HG02884 (cell line): ENCODE measurements around the gene TOX2.

Experiments
- ATAC-seq: cut with Tn5 transposase; IDR thresholded peaks from one replicate; pipeline ENCODE4 v1.9.1; 2021; ENCODE audit warnings: mild to moderate bottlenecking, moderate library complexity; ENCODE audit not compliant: unreplicated experiment

Gene TOX2, protein sequence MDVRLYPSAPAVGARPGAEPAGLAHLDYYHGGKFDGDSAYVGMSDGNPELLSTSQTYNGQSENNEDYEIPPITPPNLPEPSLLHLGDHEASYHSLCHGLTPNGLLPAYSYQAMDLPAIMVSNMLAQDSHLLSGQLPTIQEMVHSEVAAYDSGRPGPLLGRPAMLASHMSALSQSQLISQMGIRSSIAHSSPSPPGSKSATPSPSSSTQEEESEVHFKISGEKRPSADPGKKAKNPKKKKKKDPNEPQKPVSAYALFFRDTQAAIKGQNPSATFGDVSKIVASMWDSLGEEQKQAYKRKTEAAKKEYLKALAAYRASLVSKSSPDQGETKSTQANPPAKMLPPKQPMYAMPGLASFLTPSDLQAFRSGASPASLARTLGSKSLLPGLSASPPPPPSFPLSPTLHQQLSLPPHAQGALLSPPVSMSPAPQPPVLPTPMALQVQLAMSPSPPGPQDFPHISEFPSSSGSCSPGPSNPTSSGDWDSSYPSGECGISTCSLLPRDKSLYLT

DNA sequence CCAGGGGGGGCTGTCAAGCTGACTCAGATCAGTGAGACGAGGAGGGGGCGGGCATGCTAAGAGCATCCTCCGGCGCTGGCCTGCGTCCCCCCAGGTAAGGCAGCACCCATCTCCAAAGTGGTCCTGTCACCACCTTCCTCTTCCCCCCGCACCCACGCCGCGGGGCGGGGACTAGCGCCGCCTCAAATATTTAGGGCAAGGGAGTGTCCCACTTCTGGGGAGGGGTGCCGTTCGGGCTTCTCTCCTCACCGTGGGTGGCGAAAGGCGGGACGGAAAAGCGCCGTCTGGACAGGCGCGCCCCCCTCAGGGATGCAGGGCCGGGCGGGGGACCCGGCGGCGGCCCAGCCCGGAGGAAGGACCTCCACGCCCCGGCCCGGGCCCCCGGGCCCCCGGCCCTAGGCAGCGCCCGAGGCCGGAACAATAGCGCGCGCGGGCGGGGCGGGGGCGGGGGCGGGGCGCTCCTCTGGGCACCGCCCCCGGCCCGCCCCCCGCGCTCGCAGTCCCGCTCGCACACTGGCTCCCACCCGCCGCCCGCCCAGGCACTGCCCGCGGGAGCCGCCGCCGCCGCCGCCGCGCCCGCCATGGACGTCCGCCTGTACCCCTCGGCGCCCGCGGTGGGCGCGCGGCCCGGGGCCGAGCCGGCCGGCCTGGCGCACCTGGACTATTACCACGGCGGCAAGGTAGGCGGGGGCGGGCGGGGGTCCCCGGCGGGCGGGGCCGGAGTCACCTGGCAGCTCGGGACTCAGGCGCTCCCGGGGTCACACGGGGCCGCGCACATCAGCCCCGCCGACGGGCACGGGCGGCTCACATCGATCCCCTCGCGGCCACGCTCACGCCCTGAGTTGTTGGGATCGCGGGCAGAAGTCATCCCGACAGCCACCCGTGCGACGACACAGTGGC, at the start of gene TOX2:
TSS of gene TOX2 (plus strand) at position 542 of the 900 bp plus-strand sequence. CDS start at position 582, 40 bp downstream.
- peak; percentile 33 for ATAC-seq

DNA sequence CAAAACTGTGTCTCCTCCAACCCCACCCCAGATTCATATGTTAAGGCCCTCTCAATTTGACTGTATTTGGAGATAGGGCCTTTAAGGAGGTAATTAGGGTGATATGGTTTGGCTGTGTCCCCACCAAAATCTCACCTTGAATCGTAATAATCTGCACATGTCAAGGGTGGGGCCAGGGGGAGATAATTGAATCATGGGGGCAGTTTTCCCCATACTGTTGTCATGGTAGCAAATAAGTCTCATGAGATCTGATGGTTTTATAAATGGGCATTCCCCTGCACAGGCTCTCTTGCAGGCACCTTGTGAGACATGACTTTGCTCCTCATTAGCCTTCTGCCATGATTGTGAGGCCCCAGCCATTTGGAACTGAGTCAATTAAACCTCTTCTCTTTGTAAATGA, 46.6 kb upstream of the TOX2 start:
- ATAC-seq, result no peak

DNA sequence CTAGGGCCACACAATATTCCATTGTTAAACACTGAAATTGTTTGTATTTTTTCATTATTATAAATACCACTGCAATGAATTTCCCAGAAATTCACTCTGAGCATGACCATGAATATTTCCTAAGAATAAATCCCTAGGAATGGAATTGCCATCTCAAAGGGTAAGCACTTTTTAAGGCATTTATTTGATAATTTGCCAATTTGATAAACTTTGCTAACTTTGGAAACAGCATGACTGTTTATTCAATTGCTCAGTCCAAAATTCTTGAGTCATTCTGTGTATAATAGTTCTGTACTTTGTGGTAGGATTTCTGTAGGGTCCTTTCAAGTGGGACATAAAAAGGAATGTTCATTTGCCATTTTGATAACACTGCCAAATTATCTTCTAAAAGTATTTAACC, 44.2 kb upstream of the TOX2 start:
- no peak for ATAC-seq

DNA sequence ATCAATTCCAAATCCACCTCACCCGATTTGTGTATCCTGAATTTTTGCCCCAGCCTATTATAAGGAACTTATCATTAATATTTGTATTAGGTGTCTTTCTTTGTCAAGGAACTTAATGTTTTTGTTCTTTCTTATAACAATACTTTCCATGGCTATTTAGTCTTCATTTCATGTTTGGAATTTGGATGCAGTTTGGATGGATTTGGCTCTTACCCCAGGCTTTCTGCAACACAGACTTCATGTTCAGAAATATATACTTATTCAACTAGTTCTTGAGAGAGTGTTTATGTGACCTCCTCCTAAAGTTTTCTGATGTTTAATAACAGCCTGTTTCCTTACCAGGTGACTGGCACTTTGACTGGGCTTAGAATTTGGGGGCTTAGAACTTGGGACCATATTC, 35.9 kb upstream of the TOX2 start:
- ATAC-seq, result no peak

DNA sequence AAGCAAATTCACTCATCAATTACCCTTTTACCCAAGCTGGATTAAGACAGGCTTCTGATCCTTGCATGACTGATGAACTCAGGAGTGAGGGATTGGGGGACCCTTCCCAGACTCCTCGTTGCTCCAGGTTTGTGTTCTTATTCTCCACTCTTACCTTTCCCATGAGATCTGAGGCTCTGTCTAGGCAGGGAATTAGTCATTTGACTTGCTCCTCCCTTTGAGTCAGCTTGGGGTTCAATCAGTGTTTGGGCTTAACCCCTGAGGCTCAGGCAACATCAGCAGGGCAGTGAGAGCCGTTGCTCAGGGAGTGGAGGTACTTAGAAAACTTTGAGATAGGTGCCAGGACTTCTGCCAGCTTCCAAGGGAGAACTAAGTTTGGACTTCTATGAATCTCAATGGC, 20.7 kb upstream of the TOX2 start:
- no peak for ATAC-seq

DNA sequence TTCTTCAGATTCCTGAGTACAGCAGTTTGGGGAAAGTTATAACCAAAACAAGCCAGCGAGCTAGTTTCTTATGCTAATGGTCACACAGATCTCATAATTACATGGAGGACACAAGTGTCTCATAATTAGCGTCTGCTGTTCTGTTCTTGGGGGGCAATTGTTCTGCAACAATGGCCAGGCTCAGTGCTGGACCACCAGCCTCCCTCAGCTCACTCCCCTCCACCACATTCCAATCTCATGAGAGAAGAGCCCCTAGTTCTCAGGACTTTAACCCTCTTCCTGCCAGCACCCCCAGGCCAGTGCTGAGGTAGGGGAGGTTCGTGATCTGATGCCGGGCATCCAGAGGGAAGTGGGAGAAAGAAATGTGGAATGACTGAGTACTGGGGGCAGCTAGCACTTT, 20.2 kb upstream of the TOX2 start:
- no peak for ATAC-seq

DNA sequence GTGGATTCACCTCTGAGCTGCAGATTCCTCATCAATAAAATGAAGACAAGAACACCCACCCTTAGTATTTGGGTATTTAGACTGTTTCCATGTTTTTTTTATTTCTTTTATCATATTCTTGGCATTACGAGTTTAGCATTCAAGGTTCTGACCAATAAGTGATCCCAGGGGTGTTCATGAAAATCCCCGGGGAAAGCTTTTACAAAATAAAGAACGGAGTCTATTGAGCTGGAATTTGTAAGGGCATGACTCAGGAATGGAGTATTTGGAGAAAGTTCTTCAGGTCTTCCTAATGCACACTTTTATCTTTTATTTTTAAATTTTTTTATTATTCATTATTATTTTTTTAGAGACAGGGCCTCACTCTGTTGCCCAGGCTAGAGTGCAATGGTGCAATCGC, 19.4 kb upstream of the TOX2 start:
- no peak for ATAC-seq

DNA sequence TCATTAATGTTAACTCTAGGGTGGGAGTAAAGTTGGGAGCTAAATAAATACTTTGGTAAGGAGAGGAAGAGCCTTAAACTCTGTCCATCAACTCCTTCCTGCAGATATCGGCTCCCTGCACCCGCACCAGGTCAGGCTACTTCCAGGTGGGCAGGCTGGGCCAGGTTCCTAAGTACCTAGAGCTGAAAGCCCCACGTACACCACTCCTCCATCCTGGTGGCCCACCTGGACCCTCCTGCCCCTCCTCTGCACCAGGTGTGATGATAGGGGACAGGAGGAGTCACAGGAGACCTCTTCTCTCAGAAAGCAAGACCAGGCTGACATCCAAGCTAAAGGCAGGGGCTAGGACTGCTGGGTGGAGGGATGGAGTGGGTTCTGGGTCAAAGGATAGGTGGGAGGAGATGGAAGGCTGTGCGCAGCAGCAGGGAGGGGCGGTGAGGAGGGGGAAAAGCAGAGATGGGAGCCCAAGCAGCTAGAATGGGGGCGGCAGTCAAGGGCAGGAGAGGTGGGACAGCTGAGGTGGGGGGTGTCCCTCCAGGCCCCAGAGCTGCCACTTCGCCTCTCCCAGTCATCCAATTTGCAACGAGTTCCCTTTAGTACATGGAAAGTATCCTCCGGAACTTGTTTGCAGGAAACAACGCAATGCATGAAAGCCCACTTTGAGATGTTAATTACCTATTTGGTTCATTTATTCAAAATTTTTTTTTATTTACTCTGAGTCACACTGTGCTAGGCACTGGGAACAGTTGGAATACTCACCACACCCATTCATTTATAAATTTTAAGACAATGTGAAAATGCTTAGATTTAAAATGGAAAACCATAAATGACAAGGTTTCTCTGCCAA, 15.2 kb upstream of the TOX2 start:
- ATAC-seq, result no peak

DNA sequence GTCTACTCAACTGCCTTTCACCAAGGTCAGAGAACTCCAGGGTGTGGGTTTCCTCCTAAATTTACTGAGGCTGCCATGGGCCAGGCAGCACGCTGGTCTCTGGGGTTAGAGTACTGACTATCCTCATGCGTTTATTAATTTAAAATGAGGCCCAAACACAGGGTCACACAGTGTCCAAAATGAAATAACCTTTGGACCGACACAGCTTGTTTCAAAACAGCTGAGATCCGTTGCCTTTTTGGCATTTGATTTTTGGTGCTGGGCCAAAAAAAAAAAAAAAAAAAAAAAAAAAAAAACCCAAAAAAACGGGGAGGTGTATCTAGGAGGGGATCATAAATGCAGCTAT, 14.6 kb upstream of the TOX2 start:
- no peak for ATAC-seq

DNA sequence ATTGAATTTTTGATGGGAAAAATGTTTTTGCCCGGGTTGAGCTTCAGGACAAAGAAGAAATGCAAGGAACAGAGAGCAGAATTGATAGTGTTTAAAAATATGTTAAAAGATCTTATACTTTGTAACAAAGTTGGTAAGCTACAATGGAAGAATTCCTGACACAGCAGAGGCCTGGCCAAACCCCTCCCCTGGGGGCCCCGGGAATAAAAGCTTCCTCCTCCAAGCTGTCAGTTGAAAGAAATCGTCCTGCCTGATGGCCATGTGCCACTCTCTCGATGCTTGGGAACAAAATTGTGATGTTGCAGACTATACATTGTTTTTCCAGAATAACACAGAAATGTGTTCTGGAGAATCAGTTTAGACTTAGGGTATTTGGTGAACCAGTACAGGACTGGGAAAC, 14.2 kb upstream of the TOX2 start:
- ATAC-seq, result no peak

DNA sequence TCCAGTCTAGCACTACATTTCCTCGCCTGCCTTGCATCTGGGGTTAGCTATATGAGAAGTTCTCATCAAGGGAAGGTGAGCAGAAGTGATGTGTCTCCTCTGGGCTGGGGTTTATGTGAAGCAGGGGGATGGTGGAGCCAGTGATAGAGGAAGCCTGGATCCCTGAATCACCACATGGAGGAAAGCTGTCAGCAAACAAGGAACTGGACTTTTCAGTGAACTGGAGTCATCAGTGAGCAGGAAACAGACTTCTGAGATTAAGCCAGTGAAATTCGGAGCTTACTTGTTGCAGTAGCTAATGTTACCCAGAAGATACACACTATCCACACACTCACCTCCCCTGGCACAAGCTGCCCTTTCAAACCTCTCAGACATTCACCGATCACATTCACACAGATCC, 13.4 kb upstream of the TOX2 start:
- ATAC-seq, result no peak

DNA sequence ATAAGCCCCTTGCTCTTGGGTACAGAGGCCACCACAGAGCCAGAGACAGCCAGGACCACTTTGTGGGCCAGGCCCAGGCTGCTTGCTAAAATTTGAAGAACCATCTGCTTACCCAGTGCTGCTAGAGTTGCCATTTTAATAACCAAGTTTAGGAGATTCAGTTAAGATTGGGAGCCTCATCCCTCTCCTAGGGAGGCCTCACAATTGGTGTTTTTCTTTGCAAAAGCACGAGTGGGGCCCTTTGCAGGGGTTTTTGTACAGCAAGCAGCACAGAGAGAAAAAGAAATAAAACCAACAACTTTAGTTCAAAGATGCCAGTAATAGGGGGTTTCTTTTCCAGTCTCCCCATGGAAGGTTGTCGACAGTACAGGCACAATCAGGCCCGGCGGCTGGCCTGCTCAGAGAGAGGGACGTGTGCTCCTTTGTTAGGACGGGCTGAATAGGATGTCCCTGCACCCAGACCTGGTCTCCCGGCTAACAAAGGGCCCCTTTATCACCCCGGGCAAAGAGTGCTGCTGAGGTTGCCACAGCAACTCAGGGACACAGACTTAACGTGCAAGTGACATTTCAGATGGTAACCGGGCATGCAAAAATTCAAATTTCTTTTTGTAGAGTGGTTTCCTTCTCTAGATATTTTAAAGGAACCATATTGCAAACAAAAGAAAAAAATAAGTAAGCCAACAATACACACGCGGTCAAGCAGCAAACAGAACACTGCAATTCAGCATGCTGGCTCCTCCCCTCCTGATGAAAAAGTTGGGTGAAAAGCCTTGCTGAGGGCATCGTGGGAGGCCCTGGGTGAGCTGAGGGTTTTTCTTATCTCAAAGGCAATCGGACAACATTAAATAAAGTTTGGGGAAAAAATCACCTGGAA, 10.5 kb upstream of the TOX2 start:
- no peak for ATAC-seq

DNA sequence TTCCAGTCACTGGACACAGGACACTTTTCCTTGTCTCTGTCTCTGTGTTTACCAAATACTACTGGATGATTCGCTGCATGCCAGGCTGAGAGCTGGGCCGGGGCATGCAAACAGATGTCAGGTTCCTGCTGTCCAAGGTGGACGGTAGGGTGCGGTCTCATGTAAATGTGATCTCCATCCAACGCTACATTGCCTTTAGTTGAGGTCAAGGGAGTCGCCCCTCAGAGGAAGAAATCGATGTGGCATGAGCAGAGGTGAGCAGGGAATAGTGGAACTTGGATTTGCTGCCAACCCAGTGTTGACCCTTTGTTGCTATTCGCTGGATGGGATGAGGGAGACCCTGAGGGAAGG, 9.8 kb upstream of the TOX2 start:
- no peak for ATAC-seq

DNA sequence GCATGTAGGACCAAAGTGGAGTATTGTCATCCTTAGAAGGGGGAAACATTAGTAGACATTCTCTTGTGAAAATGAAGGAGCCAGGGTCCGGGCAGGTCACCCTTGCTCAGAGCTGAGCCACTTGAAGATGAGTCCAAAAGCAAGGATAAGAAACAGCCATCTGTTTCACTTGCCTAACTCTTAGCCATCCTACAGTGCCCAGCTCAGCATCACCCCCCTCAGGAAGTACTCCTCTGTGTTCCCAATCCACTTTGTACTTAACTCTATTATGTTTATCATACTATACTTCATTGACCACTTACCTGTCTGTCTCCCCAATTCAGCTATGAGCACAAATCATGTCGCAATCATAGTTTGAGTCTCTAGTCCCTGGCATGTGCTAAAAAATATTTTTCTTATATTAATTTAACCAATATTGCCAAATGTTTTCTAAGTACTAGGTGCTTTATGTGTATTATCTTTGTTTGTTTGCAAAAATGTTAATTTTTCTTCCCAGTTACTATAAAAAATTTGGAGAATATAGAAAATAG, 8.1 kb upstream of the TOX2 start:
- ATAC-seq, result no peak

DNA sequence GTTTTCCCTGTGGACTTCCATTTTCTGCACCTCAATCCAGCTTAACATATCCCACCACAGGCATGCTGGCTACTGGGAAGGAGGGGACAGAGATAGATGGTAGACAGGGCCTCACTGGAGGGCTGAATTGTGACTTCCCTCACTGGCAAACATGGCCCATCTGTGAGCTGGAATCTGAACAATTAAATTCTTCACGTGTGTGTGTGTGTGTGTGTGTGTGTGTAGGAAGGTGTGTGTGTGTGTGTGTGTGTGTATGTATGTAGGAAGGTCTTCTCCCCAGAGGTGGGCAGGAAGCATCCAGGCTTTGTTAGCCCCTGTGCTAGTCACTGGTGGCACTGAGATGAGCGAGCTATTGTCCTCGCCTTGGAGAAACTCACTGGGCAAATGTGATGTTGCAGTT, 5.4 kb upstream of the TOX2 start:
- ATAC-seq, result no peak

DNA sequence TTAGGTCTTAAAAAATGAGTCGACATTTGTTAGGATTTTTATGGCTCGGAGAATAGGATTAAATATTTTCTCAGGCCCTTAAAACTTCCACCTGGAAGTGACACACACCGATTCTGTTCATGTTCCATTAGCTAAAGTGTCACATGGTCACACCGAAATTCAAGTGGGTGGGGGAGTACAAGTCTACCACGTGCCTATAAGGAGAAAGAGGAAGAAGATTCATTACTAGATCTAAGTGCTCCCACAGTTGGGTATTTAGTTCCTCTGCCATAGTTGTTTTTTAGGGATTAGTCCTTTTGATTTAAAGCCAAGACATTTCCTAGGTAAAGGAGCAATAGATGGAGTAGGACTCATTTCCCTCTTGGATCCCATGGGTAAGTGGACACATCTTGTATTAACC, 4.9 kb upstream of the TOX2 start:
- no peak for ATAC-seq

DNA sequence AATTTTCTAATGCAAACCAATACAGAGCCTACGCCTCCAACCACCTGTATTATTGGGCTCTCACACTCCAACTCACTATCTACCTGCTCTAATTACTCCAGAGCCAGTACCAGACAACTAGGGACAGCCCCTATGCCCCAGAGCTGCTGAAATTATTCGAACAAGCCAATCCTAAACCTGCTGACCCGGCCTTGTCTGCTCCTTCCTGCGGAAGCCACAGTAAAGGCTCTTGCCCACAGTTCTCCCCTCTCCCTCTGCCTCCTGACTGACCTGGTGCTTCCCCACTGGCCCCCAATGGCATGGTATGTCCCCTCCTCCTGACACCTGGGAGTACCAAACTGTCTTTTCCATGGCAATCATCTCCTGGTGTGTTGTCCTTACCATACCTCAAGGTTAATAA, 4.1 kb upstream of the TOX2 start:
- no peak for ATAC-seq

DNA sequence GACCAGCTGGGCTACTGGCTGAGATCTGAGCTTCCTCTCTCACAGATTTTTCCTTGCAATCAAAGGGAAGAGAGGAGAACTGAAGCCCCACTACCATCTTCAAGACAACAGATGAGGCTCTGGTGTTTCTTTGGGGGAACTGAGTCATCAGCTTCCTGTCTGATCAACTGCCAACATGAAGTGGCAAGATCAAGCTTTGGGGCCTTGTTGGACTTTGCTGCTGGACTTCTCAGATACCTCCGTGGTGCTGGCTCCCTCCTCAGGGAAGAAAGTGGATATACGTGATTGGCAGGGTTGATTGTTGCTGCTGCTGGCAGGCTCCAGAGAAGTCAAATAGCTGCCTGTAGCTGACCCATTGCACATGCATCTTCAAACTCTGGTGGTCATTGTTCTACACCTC, 3.6 kb upstream of the TOX2 start:
- no peak for ATAC-seq

DNA sequence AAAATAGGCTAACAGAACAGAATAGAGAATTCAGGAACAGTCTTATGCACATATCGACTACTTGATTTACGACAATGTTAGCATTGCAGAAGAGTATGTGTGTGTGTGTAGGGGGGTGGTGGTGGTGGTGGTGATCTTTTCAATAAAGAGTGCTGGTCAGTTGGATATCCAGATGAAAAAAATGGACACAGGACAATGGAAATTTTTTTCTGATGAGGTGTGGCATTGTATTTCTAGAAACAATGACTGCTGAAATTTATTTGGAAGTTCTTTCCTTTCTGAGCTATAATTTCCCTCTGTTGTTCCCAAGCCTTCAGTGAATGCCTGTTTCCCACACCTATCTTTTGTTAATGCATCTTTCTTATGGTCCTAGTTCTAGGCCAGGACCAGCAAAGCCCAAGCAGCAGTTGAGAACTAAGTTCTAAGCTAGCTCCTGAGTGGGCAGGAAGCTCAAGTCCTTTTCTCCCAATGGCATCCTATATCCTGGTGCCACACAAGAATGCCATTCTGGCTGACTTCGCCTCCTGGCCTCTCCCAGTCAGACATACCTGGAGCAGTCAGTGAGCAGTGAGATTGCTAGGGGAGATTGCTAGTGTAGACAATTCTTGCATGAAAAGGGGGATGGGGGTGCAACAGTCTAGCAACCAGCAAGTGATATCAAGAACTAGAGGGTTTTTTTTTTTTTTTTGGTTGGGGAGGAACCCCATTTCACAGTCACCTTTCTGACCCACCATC, 1.2 kb upstream of the TOX2 start:
- no peak for ATAC-seq
